ENCODE data around the gene VASN. TPM values are rescaled to one million over a fixed set of nuclear protein-coding genes. Genes with fewer than 3 reads are reported as not detected.
A peak's percentile ranks its signal among the peaks of the same experiment; 100 is the strongest.

The VASN gene
- total and polyA plus RNA-seq, 8 donors, result 11.3 to 28.3 (median 16.7) TPM

GRCh38 chr16:4328046-4328781, 43.4 kb upstream of the VASN start:
- intact Hi-C loops (cut with DNase I), result no loop called here
- peak; percentile 78 for ATAC-seq
- Histone ChIP-seq H3K27ac (peak overlapping the region; percentile 68 to 80), H3K27me3 (peaks cover 0 to 19% of the 10 kb centered on the region in 2 donors), H3K4me1 (peaks cover 47 to 79% of the 10 kb centered on the region in 2 donors), H3K4me3 (peak overlapping the region; percentile 25 to 27), H3K9me3 (no peaks in the 10 kb centered on the region), H3K36me3 (peaks cover 0 to 13% of the 10 kb centered on the region in 2 donors)
- peak in 3 of 4 donors; percentile 80 to 88 (median 87) for DNase-seq
- peak; percentile 37 to 60 for TF ChIP-seq CTCF (IDR thresholded peaks at IDR 0.05)

GRCh38 chr16:4328782-4329775, 42.6 kb upstream of the VASN start:
- intact Hi-C loops (cut with DNase I), result no loop called here
- Histone ChIP-seq H3K4me1 (peaks cover 38 to 71% of the 10 kb centered on the region in 2 donors), H3K27ac (peak overlapping the region; percentile 68 to 80), H3K9me3 (no peaks in the 10 kb centered on the region), H3K27me3 (peaks cover 0 to 19% of the 10 kb centered on the region in 2 donors), H3K36me3 (peaks cover 0 to 19% of the 10 kb centered on the region in 2 donors), H3K4me3 (no peak overlapping the region)
- no peak for DNase-seq
- no peak for TF ChIP-seq CTCF (IDR thresholded peaks at IDR 0.05)
- no peak for ATAC-seq

- no peak overlapping the region for H3K4me3 ChIP-seq
- H3K4me1 ChIP-seq, result peaks cover 25 to 58% of the 10 kb centered on the region in 2 donors
- ATAC-seq, result peak; percentile 78
- peak overlapping the region in 1 of 2 donors; percentile 35 for H3K27ac ChIP-seq
- peak; percentile 87 to 97 for TF ChIP-seq CTCF (IDR thresholded peaks at IDR 0.05)
- intact Hi-C loops (cut with DNase I), result loop anchor here in 1 of 2 donors (5.0 kb wide), 2 partner anchors 43 to 128 kb away; no protein-coding TSS in a partner anchor
- peaks cover 0 to 19% of the 10 kb centered on the region in 2 donors for H3K27me3 ChIP-seq
- peak in 3 of 4 donors; percentile 81 to 96 (median 82) for DNase-seq
- no peaks in the 10 kb centered on the region for H3K9me3 ChIP-seq
- peaks cover 0 to 31% of the 10 kb centered on the region in 2 donors for H3K36me3 ChIP-seq
These were observed 41.3 kb upstream of the VASN start for GRCh38 chr16:4330277-4330874.

- no peak for DNase-seq
- Histone ChIP-seq H3K36me3 (peaks cover 0 to 48% of the 10 kb centered on the region in 2 donors), H3K27ac (no peak overlapping the region), H3K4me3 (no peak overlapping the region), H3K4me1 (peaks cover 22 to 41% of the 10 kb centered on the region in 2 donors), H3K9me3 (no peaks in the 10 kb centered on the region), H3K27me3 (peaks cover 0 to 16% of the 10 kb centered on the region in 2 donors)
- no peak for TF ChIP-seq CTCF (IDR thresholded peaks at IDR 0.05)
- intact Hi-C loops (cut with DNase I), result loop anchor here in 1 of 2 donors (5.0 kb wide), 2 partner anchors 45 to 130 kb away; no protein-coding TSS in a partner anchor
- ATAC-seq, result no peak
These were observed 39.6 kb upstream of the VASN start for GRCh38 chr16:4332083-4332482.

All from left lung (tissue), 10 donors.